GM12891 (cell line): ENCODE results near the gene ATXN10. TPM values are rescaled to one million over a fixed set of nuclear protein-coding genes. Genes with fewer than 3 reads are reported as not detected.
"Not testable (repeated sequence)": the region's sequence is repeated elsewhere in the genome, so short reads cannot be mapped to it uniquely, and the experiment has no call there.

ENCODE experiments used
- DNase-seq: peaks from one replicate; pipeline ENCODE4 v3.0.0; 2011; ENCODE audit warnings: low spot score; ENCODE audit not compliant: insufficient read length
- FAIRE-seq: peaks from 2 replicates; lab custom pipeline; 2011; peaks lifted over from hg19 to GRCh38; lab: Jason Lieb, UNC
- PAX5 ChIP-seq: IDR thresholded peaks from 2 replicates; pipeline ENCODE4 v1.6.1; 2011; ENCODE audit warnings: low read length, moderate library complexity, mild to moderate bottlenecking; ENCODE audit not compliant: insufficient read depth, severe bottlenecking
- POLR2A ChIP-seq: IDR thresholded peaks from 2 replicates; pipeline ENCODE4 v1.6.1; 2011; ENCODE audit warnings: low read depth, low read length, control low read depth
- POLR2AphosphoS5 ChIP-seq: IDR thresholded peaks from 2 replicates; pipeline ENCODE4 v1.6.1; 2011; ENCODE audit warnings: low read depth, low read length, control low read depth
- POU2F2 ChIP-seq: IDR thresholded peaks from 2 replicates; pipeline ENCODE4 v1.6.1; 2011; ENCODE audit warnings: low read depth, mild to moderate bottlenecking, control low read depth, low read length, moderate library complexity
- SPI1 ChIP-seq: IDR thresholded peaks from 2 replicates; pipeline ENCODE4 v1.6.1; 2011; ENCODE audit warnings: low read depth, low read length, control low read depth
- TAF1 ChIP-seq: IDR thresholded peaks from 2 replicates; pipeline ENCODE4 v1.6.1; 2011; ENCODE audit warnings: low read depth, low read length, control low read depth
- polyA plus RNA-seq: library from polyadenylated mRNA; unstranded; fragments of >200 nt; gene quantifications from one replicate; pipeline ENCODE4 v1.2.1, GENCODE V29; 2012; ENCODE audit warnings: low read depth, missing spikeins, inconsistent platforms; ENCODE audit not compliant: missing spikeins

Gene ATXN10, protein sequence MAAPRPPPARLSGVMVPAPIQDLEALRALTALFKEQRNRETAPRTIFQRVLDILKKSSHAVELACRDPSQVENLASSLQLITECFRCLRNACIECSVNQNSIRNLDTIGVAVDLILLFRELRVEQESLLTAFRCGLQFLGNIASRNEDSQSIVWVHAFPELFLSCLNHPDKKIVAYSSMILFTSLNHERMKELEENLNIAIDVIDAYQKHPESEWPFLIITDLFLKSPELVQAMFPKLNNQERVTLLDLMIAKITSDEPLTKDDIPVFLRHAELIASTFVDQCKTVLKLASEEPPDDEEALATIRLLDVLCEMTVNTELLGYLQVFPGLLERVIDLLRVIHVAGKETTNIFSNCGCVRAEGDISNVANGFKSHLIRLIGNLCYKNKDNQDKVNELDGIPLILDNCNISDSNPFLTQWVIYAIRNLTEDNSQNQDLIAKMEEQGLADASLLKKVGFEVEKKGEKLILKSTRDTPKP
- polyA plus RNA-seq = 118 TPM

DNA sequence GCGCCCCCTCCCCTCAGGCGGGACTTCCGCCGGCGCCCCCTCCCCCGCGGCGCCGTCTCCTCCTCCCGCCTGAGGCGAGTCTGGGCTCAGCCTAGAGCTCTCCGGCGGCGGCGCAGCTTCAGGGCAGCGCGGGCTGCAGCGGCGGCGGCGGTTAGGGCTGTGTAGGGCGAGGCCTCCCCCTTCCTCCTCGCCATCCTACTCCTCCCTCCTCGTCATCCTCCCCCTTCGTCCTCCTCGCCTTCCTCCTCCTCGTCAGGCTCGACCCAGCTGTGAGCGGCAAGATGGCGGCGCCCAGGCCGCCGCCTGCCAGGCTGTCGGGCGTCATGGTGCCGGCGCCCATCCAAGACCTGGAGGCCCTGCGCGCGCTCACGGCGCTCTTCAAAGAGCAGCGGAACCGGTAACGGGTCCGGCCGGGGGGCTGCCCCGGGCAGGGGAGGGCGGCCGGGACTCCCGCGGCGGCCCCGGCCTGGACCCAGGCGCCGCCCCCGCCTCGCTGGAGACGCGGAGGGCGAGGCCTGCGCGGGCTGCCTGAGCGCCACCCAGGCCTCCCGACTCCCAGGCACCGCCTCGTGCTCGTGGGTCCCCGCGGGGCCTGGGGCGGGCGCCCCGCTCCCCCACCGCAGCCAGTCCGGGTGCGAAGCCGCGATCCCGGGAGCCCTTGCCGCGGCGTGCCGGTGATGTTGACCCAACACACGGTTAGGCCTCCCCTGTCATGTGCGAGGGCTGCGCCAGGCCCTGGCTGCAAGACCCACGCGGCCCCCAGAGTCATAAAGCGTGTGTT, at the start of gene ATXN10:
ATXN10 (plus strand) TSS at position 52 of the 781 bp plus-strand sequence; CDS start at position 282, 230 bp downstream.
- TF ChIP-seq POLR2A (peak; percentile 49), POU2F2 (no peak), TAF1 (peak; percentile 78), SPI1 (no peak), POLR2AphosphoS5 (0 out of 2 replicates have a peak, but pooled peaks have one; percentile 45), PAX5 (no peak)
- FAIRE-seq = peak; percentile 97
- peak; percentile 66 for DNase-seq

- no peak for FAIRE-seq
- TF ChIP-seq TAF1 (no peak), PAX5 (no peak), POLR2AphosphoS5 (no peak), POLR2A (no peak), SPI1 (no peak), POU2F2 (no peak)
- DNase-seq = no peak
These were observed 49.6 kb upstream of the ATXN10 start for GRCh38 chr22:45621836-45622600.

- not testable (repeated sequence) for FAIRE-seq, DNase-seq
These were observed 48.0 kb upstream of the ATXN10 start for GRCh38 chr22:45623464-45624145.

GRCh38 chr22:45626198-45626651, 45.4 kb upstream of the ATXN10 start:
- no peak for FAIRE-seq
- TF ChIP-seq SPI1 (no peak), POLR2A (no peak), POLR2AphosphoS5 (no peak), POU2F2 (no peak), TAF1 (no peak)
- no peak for DNase-seq

DNA sequence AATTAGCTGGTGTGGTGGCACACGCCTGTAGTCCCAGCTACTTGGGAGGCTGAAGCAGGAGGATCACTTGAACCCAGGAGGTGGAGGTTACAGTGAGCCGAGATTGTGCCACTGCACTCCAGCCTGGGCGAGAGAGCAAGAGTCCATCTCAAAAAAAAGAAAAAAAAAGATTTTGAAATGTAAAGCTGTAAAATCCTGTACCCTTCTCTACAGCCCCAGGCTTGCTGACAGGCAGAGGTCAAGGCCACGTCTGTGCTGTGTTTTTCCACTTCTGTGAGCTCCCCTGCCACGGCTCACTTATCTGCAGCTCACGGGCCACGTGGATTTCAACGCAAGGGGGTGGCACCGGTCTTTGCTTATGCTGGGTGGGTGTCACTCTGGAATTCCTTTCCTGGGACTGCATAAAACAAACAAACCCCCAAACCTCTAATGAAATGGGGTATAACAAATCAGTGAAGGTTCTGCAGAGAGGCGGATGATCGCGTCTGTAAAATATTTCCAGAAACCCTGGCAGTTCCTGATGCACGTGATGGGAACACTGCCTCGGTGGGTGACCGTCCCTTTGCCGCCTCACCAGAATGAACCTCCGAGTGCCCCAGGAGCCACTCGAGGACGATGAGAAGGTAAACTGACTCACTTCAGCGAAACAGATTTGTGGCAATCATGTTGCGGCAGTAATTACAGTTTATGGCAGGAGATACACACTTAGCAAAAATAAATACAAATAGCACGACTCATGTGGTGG, 44.0 kb upstream of the ATXN10 start:
- FAIRE-seq (no peak), DNase-seq (no peak)
- no peak for TF ChIP-seq POLR2A
- no peak for TF ChIP-seq POLR2AphosphoS5
- no peak for TF ChIP-seq SPI1
- TF ChIP-seq POU2F2 = no peak
- no peak for TF ChIP-seq PAX5
- no peak for TF ChIP-seq TAF1

GRCh38 chr22:45628515-45628914, 43.1 kb upstream of the ATXN10 start:
- TF ChIP-seq POU2F2 (no peak), SPI1 (no peak), PAX5 (no peak), POLR2A (no peak), TAF1 (no peak), POLR2AphosphoS5 (no peak)

GRCh38 chr22:45629469-45630089, 42.1 kb upstream of the ATXN10 start:
- DNase-seq (no peak), FAIRE-seq (no peak)
- TF ChIP-seq POLR2AphosphoS5 (no peak), SPI1 (no peak), POU2F2 (no peak), POLR2A (no peak), PAX5 (no peak), TAF1 (no peak)

More at GRCh38 chr22:45628515-45628914, 43.1 kb upstream of the ATXN10 start:
- no peak for FAIRE-seq
- no peak for DNase-seq
